Stimulated activated CD8-positive, alpha-beta memory T cell treated with anti-CD3 and anti-CD28 coated beads, Interleukin-2, amount 100 ng/mL, for 48 hours (primary cell): Measurements from ENCODE around the gene UGT1A7.

Source experiments
- DNase-seq, 2 donors: peaks; one replicate each; pipeline ENCODE4 v3.0.0-alpha.2; 2020; ENCODE audit warnings: low read depth in 2 of 2

UGT1A7 gene

DNA sequence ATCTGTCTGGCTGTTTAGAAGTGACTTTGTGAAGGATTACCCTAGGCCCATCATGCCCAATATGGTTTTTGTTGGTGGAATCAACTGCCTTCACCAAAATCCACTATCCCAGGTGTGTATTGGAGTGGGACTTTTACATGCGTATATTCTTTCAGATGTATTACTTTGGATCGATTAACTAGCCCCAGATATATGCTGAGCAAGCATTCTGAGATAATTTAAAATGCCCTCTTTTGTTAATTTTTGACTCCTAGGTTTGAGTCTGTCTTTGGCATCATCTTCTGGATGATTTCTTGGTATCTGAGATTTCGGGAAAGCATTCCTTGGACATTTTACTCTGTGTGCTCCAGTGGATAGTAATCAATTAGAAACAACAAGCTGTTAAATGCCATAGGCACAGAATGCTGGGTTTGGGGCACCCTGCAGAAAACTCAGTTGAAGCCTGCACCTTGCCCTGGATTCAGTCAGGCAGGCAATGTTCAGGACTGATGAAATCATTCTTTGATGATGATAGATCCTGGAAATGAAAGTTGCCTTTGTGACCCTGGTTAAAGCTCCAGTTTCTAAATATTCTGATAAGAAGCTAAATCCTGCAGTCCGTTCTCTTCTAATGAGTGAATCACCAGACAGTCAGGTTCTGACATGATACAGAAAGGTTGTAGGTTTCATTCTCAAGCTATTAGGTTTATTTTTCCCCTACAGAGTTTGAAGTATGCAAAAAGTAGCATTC lies 79.5 kb downstream of the UGT1A7 start:
- DNase-seq = no peak

DNA sequence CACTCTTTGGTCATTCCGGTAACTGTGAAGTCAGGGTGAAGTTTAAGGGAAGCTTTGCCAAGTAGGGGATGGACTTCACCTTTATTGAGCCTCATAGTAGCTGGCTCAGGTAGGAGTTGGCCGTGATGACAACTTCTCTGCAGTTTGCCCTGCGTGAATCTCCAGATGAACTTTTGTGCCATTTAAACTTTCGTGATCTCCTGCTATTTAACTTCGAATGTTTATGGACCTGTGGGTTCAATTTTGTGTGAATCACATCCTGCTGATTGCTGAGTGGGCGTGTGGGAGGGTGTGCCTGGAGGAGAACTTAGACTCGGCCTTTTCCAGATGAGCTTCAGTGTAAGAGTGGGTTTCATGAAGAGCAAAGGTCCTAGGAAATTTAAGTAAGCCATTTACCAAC lies 82.6 kb downstream of the UGT1A7 start:
- no peak for DNase-seq

DNA sequence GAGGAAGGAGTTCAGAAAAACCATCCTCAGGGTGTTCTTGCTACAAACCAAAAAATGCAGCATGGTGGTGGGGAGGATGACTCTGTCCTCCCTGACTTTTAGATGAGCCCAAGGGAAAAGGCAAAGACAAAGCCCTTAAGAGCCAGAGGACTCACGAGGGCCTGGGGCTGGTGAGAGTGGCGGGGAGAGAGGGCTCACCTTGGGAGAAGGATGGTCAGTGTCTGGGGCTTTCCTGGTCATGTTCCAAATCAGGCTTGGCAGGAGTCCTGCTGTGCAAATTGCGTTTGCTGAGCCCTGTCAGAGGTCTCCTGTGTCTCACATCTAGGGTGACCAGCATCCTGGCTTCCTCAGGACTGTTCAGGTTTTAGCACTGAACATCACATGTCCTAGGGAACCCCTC lies 83.1 kb downstream of the UGT1A7 start:
- no peak for DNase-seq

DNA sequence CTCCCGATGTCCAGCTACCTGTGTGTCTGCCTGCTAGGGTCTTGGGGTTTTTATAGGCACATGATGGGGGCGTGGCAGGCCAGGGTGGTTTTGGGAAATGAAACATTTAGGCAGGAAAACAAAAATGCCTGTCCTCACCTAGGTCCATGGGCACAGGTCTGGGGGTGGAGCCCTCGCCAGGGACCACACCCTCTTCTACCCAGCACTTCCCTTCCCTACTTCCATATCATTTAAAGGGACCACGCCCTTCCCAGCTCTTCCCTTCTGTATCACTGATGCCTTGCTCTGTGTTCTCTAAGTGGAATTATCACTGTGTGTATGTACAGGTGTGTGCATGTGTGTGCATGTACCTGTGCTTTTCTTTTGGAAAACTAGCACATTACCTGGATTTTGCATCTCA lies 84.7 kb downstream of the UGT1A7 start:
- no peak for DNase-seq

DNA sequence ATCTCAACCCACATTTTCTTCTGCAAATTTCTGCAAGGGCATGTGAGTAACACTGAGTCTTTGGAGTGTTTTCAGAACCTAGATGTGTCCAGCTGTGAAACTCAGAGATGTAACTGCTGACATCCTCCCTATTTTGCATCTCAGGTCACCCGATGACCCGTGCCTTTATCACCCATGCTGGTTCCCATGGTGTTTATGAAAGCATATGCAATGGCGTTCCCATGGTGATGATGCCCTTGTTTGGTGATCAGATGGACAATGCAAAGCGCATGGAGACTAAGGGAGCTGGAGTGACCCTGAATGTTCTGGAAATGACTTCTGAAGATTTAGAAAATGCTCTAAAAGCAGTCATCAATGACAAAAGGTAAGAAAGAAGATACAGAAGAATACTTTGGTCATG lies 86.4 kb downstream of the UGT1A7 start:
- DNase-seq = no peak

DNA sequence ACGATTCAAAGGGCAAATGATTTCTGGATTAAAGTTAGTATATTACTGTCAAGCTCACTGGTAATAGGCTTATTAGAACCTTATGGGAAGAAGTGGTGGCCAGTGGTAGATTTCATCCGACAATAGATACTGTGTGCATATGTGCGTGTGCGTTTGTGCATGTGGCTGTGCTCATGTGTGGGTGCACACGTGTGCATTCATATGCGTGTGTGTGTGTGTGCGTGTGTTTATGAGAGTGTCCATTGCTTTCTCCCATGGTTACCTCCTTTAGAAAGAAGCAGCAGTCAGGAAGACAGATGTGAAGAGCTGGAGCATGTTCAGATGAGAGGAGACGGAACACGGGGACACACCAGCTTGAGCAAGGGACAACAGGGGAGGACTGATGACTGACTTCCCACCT lies 87.6 kb downstream of the UGT1A7 start:
- DNase-seq = no peak

DNA sequence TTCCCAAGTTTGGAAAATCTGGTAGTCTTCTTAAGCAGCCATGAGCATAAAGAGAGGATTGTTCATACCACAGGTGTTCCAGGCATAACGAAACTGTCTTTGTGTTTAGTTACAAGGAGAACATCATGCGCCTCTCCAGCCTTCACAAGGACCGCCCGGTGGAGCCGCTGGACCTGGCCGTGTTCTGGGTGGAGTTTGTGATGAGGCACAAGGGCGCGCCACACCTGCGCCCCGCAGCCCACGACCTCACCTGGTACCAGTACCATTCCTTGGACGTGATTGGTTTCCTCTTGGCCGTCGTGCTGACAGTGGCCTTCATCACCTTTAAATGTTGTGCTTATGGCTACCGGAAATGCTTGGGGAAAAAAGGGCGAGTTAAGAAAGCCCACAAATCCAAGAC lies 90.5 kb downstream of the UGT1A7 start:
- no peak for DNase-seq

DNA sequence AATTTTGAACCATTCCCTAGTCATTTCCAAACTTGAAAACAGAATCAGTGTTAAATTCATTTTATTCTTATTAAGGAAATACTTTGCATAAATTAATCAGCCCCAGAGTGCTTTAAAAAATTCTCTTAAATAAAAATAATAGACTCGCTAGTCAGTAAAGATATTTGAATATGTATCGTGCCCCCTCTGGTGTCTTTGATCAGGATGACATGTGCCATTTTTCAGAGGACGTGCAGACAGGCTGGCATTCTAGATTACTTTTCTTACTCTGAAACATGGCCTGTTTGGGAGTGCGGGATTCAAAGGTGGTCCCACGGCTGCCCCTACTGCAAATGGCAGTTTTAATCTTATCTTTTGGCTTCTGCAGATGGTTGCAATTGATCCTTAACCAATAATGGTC lies 90.9 kb downstream of the UGT1A7 start:
- DNase-seq = no peak

DNA sequence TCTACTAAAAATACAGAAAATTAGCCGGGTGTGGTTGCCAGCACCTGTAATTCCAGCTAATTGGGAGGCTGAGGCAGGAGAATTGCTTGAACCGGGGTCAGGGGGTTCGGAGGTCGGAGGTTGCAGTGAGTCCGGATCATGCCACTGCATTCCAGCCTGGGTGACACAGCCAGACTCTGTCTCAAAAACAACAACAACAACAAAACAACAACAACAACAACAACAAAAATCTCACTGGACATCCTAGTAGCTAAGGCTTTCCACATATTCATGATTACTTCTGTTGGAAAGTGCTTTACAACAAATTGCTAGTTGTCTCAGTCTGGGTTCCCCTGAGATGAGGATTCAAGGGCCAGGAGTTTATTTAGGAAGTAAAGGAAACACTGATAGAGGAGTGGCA lies 92.2 kb downstream of the UGT1A7 start:
- DNase-seq = no peak

DNA sequence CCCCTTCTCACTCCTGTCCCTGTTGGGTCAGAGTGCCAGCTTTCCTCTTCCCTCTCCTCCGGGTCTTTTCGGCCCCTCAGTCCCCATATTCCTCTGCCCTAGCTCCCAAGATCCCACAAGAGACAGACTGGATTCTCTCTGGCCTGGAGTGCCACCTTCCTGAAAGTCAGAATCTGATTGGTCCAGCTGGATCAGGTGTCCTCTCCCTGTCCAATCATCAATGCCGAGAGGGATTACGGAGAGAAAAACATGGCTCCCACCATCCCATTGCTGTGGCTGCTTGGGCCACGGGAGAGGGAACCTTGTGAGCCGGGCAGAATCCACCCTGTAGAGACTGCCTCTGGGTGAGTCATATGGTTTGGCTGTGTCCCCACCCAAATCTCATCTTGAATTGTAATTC lies 93.7 kb downstream of the UGT1A7 start:
- no peak for DNase-seq

DNA sequence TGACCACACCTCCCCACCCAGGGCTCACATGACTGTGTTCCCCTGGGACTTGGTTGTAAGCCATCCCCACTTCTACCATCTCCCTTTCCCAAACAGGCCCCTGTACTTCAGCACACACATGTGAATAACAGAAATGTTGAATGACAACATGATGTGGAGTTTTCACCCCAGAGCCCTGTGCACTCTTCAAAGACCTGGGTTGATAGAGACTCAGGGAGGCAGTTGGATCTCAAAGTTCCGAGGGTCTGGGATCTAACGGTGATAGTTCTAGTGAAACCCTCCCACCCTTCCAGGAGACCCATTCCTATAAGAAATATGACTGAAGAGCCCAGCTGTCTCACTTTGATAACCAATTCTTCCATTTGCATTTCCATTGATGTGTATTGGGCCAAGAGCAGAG lies 96.3 kb downstream of the UGT1A7 start, which contains the start of gene MROH2A:
MROH2A (plus strand) TSS at position 301 of the 400 bp plus-strand sequence. CDS start 1,029 bp downstream, outside the sequence.
- DNase-seq = no peak

DNA sequence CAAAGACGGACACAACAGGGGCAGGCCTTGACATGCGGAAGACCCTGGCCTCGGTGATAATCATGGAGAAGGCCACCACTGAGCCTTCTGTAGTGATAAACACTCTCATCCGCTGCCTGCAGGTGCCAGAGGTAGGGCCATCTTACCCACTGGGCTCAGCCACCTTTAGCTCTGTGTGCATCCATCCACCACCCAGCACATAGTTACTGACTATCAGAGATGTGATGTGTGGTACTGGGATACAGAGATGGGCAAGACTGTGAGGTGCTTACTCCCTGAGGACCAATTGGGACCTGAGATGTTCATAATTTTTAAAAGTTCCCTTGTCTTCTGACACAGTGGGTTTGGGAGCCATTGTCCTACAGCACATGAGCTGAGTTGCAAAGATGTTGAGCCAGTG lies 98.0 kb downstream of the UGT1A7 start:
- DNase-seq = no peak

DNA sequence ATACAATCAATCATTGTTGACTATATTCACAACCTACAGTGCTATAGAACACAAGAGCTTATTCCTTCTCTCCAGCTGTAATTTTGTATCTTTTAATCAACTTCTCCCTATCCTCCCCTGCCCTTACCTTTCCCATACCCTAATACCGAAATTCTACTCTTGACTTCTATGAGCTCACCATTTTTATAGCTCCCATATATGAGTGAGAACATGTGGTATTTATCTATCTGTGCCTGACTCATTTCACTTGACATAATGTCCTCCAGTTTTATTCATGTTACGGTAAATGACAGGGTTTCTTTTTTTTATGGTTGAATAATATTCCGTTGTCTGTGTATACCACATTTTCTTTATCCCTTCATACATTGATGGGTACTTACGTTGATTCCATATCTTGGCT lies 99.1 kb downstream of the UGT1A7 start:
- DNase-seq = no peak

DNA sequence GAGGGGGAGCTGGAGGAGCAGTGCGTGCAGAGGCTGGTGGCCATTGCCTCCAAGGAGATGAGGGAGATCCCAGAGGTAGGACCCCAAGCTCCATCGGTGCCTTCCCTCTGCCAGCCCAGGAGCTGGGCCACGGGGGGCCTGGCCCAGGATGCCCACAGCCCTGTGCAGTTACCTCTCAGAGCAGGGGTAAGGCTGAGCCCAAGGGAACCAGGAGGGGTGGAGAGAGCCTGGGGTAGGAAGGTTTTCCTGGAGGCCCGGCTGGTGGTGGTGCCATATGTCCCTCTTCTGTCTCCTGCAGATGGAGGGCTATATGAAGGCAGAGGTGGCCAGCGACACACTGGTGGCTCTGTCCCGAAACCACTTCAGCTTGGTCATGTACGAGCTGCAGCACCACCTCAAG lies 107.9 kb downstream of the UGT1A7 start:
- DNase-seq = no peak

DNA sequence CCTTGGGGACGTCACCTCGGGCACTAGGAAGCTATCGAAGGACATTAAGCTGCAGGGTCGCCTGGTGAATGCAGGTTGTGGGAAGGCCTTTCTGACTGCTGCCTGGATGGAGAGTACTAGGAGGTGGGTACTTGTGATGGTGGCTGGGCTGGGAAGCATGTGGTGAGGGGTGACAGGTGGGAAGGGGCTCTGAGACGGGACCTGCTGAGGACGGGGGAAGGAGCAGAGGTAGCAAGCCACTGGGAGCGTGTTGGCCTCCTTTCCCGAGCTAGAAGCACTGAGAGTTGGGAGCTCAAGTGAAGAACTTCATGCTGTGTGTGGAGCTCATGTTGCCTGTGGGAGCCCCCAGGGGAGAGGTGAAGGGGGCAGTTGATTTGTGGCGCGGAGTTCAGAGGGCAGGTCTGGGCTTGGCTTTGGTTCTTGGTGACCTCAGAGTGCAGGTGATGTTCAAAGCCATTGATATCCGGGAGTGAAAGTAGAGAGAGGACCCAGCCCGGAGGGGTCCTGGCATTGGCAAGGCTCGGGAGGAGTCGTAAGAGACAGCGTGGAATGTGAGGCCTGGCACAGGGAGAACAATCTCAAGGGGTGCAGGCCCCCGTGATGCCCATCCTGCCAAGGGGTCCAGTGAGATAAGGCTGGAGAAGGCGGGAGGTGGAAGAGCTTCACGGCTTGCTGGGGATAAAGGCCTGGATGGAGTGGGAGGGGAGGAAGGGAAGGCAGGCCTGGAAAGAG lies 109.6 kb downstream of the UGT1A7 start:
- no peak for DNase-seq

DNA sequence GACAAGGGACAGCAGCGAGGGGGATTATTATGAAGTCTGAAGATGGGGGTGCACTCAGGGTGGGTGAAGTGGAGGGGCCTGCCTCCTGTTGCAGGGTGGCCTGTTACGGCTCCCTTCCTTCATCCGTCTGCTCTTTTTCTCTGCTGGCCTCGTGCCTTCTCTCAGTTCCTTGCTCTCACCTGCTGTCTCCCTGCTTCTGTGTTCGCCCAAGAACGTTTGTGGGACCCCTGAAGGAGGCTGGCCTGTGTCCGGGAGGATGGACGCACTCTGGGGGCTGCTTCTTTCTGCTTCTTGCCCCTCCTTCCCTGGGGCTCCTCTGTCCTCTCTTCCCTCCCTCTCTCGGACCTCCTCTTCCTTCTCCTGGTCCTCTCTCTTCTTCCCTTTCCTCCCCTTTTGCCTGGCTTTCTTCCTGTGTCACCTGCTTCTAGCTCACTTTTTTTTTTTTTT lies 110.2 kb downstream of the UGT1A7 start:
- no peak for DNase-seq

DNA sequence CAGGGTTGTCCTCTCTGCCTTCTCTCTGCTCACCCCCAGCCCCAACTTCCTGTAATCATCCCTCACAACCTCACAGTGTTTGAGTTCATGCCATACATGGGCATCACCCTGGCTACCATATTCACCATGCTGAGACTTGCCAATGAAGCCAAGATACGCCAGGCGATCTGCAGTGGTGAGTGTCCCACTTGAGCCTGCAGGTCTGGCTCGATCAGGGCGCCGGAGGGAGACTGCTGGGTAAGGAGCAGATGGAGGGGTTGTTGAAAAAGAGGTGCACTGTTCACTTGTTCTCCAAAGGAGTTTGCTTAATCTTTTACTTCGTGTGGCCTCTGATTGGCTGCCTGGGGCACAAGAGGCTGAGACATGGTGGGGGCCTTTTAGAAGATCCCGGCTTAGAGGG lies 111.0 kb downstream of the UGT1A7 start:
- no peak for DNase-seq

DNA sequence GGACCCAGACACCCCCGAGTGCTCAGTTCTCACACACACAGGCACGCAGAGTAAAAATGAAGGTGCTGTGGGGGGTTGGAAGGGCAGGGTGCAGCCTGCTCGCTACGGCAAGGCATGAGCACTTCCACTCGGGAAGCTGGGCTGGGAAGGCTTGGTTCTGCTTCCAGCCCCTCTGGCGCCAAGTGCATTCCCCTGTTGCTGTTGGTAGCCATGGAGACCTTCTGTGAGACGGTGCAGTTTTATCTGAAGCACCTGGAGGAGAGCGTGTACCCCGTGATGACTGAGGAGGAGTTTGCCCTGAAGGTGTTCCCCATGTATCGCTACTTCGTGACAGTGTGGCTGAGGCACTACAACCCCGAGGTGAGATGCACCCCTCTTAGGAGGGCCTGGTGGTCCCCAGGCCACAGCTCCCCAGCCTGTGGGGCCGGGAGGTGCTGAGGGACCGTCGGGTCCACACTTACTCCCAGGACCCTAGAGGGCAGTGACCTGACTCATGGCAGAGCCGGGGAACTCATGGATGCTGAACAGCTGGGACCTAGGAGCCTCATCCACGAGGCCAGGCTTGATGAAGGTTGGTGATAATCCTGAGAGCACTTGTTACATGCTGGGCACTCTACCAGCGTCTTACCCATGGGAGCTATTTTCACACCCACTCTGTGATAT lies 111.9 kb downstream of the UGT1A7 start:
- DNase-seq = no peak

DNA sequence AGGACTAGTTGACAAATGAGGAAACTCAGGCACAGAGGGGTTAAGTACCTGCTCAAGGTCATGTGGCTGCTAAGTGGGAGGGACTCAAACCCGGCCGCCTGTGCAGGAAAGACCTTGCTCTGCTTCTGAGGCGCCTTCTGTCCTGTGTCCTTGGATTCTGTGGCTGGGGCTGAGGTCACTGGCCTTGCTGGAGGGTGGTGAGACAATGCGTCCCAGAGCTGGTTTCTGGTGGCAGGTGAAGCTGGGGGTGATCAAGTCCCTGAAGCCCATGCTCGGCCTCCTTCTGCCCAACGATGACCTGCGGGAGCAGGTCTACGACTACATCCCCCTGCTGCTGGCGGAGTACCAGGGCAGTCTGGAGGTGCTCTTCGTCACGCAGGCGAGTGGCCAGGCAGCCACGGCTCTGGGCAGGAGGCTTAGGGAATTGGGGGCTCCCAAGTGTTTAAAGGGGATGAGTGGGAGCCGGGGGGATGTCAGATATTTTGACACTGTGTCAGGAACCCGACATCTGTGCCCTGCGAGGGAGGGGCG lies 112.5 kb downstream of the UGT1A7 start:
- no peak for DNase-seq

DNA sequence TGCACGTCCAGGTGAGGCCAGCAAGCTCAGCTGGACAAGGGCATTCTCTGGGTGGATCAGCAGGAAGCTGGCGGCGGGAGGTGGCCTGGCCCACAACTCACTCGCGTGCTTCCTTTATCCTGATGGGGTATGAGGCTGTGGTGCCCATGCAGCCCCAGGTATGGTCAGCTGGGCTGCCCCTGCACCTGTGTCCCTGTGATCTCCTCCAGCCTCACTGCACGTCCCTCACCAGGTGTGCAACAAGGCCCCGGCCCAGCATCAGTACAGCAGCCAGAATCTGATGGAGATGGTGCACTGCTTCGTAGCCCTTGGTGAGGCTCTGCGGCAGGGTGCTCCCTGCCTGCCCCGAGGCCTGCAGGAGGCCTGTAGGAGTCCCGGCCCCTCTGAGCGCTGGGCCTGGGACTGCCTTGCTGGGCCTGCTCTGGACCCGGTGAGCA lies 114.1 kb downstream of the UGT1A7 start:
- DNase-seq = no peak

DNA sequence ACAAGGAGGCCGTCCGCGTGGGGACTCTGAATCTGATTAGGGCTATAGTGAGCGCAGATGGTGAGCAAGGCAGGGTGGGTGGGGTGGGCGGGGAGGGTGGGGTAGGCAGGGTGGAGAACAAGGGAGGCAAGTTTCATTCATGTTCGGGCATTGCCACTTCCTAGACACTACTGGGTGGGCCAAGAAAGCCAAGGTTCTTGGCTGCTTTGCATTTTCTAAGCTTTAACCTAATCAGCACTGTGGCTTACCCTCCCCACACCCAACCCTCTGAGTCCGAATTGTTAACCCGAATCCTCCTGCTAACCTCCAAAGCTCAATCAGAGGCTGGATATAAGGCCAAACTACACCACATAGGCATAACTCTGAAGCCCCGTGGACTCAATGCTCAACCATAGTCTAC lies 114.6 kb downstream of the UGT1A7 start:
- no peak for DNase-seq

DNA sequence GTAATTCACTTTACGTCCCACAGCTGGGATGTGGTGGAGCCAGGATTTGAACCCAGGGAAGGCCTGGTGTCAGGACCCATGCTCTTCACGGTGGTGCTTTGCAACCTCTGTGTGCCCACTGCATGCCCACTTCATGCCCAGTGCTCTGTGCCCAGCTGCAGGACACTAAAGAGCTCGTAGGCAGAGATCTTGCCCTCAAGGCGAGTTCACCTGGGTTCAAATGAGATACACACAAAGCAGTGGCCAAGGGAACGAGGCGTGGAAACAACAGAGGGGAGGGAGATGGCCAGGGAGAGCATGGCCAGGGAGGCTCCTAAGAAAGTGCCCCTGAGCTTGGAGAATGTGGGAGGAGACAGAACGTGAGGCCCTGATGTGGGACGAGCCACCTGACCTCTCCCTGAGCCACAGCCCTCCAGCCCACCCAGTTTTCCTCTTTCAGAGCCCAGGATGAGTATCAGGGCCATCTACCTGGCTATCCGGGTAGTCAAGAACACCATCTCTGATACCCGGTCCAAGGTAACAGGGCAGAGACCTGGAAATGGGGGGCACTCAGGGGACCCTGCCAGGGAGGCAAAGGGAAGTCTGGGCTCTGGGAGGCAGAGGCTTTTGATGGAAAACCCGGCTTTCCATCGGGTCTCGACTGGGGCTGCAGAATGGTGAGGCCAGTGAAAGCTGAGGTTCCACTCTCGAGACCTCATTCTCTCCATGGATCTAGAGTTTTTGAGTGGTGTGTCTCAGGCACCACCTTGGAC lies 116.8 kb downstream of the UGT1A7 start:
- no peak for DNase-seq
